Ishikawa (cell line): Measurements from ENCODE around the gene DMBX1.

Source experiments
- CEBPB ChIP-seq: IDR thresholded peaks from 2 replicates; pipeline ENCODE4 v1.6.1; 2012
- CREB1 ChIP-seq: IDR thresholded peaks from 2 replicates; pipeline ENCODE4 v1.6.1; 2012; ENCODE audit warnings: low read depth
- EGR1 ChIP-seq: IDR thresholded peaks from 2 replicates; pipeline ENCODE4 v1.6.1; 2012
- EP300 ChIP-seq: IDR thresholded peaks from 2 replicates; pipeline ENCODE4 v1.6.1; 2012; ENCODE audit warnings: borderline replicate concordance
- FOXM1 ChIP-seq: IDR thresholded peaks from 2 replicates; pipeline ENCODE4 v1.6.1; 2012; ENCODE audit warnings: low read depth, borderline replicate concordance
- MAX ChIP-seq: IDR thresholded peaks from 2 replicates; pipeline ENCODE4 v1.6.1; 2012
- NFIC ChIP-seq: IDR thresholded peaks from 2 replicates; pipeline ENCODE4 v1.6.1; 2012
- RAD21 ChIP-seq: IDR thresholded peaks from 2 replicates; pipeline ENCODE4 v1.6.1; 2012; ENCODE audit warnings: low read depth
- REST ChIP-seq: IDR thresholded peaks from 2 replicates; pipeline ENCODE4 v1.6.1; 2012; ENCODE audit warnings: low read depth, mild to moderate bottlenecking
- TAF1 ChIP-seq: IDR thresholded peaks from 2 replicates; pipeline ENCODE4 v1.6.1; 2012; ENCODE audit warnings: low read depth, mild to moderate bottlenecking
- TCF12 ChIP-seq: IDR thresholded peaks from 2 replicates; pipeline ENCODE4 v1.6.1; 2012; ENCODE audit warnings: low read depth
- TEAD4 ChIP-seq: IDR thresholded peaks from 2 replicates; pipeline ENCODE4 v1.6.1; 2012
- USF1 ChIP-seq: IDR thresholded peaks from 2 replicates; pipeline ENCODE4 v1.6.1; 2012
- YY1 ChIP-seq: IDR thresholded peaks from 2 replicates; pipeline ENCODE4 v1.6.1; 2012; ENCODE audit warnings: low read depth
- ZBTB7A ChIP-seq: IDR thresholded peaks from 2 replicates; pipeline ENCODE4 v1.6.1; 2012; ENCODE audit warnings: low read depth

Gene DMBX1

GRCh38 chr1:46532095-46532494 lies 42.5 kb downstream of the DMBX1 start:
- TF ChIP-seq RAD21 (no peak), TAF1 (no peak), MAX (no peak), CEBPB (no peak), REST (no peak), EP300 (no peak), EGR1 (no peak)

- TF ChIP-seq ZBTB7A (no peak), REST (no peak), TCF12 (no peak), RAD21 (no peak), TEAD4 (no peak), YY1 (no peak), USF1 (no peak), FOXM1 (no peak), CREB1 (no peak), EGR1 (no peak), NFIC (no peak), CEBPB (no peak)
Measured at GRCh38 chr1:46532498-46533178, 43.0 kb downstream of the DMBX1 start.

- TF ChIP-seq FOXM1 (no peak), USF1 (no peak), NFIC (no peak), CREB1 (no peak), MAX (no peak), REST (no peak), EGR1 (no peak), ZBTB7A (no peak), TAF1 (no peak), YY1 (no peak), EP300 (no peak), CEBPB (no peak), TEAD4 (no peak)
Measured at GRCh38 chr1:46533179-46533864, 43.7 kb downstream of the DMBX1 start.

- TF ChIP-seq EGR1: no peak
- no peak for TF ChIP-seq TEAD4
- TF ChIP-seq NFIC: no peak
- TF ChIP-seq RAD21: peak; percentile 66
- no peak for TF ChIP-seq TAF1
- TF ChIP-seq FOXM1: no peak
- TF ChIP-seq MAX: no peak
- no peak for TF ChIP-seq USF1
Measured at GRCh38 chr1:46535063-46535462, 45.4 kb downstream of the DMBX1 start.
